DMS153 (cell line): ENCODE data around the gene ELMO1.
A peak's percentile ranks its signal among the peaks of the same experiment; 100 is the strongest.

Experiments
- DNase-seq: peaks from one replicate; lab custom pipeline; 2025; lab: John Stamatoyannopoulos, UW

The ELMO1 gene

GRCh38 chr7:37267251-37267650, 181.4 kb downstream of the ELMO1 start:
- no peak for DNase-seq

GRCh38 chr7:37265876-37266275, 182.8 kb downstream of the ELMO1 start:
- no peak for DNase-seq

GRCh38 chr7:37265006-37265405, 183.7 kb downstream of the ELMO1 start:
- no peak for DNase-seq

GRCh38 chr7:37262181-37262580, 186.5 kb downstream of the ELMO1 start:
- DNase-seq, result no peak

- DNase-seq, result no peak
Measured at GRCh38 chr7:37259319-37259821, 189.3 kb downstream of the ELMO1 start.

GRCh38 chr7:37256631-37257030, 192.0 kb downstream of the ELMO1 start:
- DNase-seq, result no peak

GRCh38 chr7:37255327-37255944, 193.2 kb downstream of the ELMO1 start:
- DNase-seq, result no peak

- DNase-seq, result no peak
Measured at GRCh38 chr7:37251222-37251621, 197.4 kb downstream of the ELMO1 start.

GRCh38 chr7:37249240-37249639, 199.4 kb downstream of the ELMO1 start:
- DNase-seq, result no peak

- no peak for DNase-seq
Measured at GRCh38 chr7:37248396-37248861, 200.2 kb downstream of the ELMO1 start.

GRCh38 chr7:37247861-37248260, 200.8 kb downstream of the ELMO1 start:
- DNase-seq, result no peak

GRCh38 chr7:37245590-37245989, 203.1 kb downstream of the ELMO1 start:
- DNase-seq, result no peak

- DNase-seq, result no peak
Measured at GRCh38 chr7:37236906-37237305, 211.8 kb downstream of the ELMO1 start.

- DNase-seq, result no peak
Measured at GRCh38 chr7:37235813-37236212, 212.9 kb downstream of the ELMO1 start.

GRCh38 chr7:37234928-37235327, 213.7 kb downstream of the ELMO1 start:
- DNase-seq, result peak; percentile 26

- no peak for DNase-seq
Measured at GRCh38 chr7:37234334-37234733, 214.3 kb downstream of the ELMO1 start.

GRCh38 chr7:37231613-37232012, 217.1 kb downstream of the ELMO1 start:
- no peak for DNase-seq

GRCh38 chr7:37230221-37230620, 218.4 kb downstream of the ELMO1 start:
- DNase-seq, result no peak

GRCh38 chr7:37229381-37229780, 219.3 kb downstream of the ELMO1 start:
- DNase-seq, result no peak

- peak; percentile 7 for DNase-seq
Measured at GRCh38 chr7:37225285-37225969, 223.2 kb downstream of the ELMO1 start.

GRCh38 chr7:37224746-37225145, 223.9 kb downstream of the ELMO1 start:
- no peak for DNase-seq

GRCh38 chr7:37220664-37221063, 228.0 kb downstream of the ELMO1 start:
- no peak for DNase-seq

GRCh38 chr7:37218956-37219355, 229.7 kb downstream of the ELMO1 start:
- no peak for DNase-seq

GRCh38 chr7:37216923-37217322, 231.7 kb downstream of the ELMO1 start:
- DNase-seq, result no peak
